GM21515 (cell line): Measurements from ENCODE around the gene ZBED4.
"Not testable (repeated sequence)": the region's sequence is repeated elsewhere in the genome, so short reads cannot be mapped to it uniquely, and the experiment has no call there.

Experiments used
- ATAC-seq: cut with Tn5 transposase; IDR thresholded peaks from one replicate; pipeline ENCODE4 v1.9.1; 2021; ENCODE audit not compliant: unreplicated experiment

ZBED4 gene, protein sequence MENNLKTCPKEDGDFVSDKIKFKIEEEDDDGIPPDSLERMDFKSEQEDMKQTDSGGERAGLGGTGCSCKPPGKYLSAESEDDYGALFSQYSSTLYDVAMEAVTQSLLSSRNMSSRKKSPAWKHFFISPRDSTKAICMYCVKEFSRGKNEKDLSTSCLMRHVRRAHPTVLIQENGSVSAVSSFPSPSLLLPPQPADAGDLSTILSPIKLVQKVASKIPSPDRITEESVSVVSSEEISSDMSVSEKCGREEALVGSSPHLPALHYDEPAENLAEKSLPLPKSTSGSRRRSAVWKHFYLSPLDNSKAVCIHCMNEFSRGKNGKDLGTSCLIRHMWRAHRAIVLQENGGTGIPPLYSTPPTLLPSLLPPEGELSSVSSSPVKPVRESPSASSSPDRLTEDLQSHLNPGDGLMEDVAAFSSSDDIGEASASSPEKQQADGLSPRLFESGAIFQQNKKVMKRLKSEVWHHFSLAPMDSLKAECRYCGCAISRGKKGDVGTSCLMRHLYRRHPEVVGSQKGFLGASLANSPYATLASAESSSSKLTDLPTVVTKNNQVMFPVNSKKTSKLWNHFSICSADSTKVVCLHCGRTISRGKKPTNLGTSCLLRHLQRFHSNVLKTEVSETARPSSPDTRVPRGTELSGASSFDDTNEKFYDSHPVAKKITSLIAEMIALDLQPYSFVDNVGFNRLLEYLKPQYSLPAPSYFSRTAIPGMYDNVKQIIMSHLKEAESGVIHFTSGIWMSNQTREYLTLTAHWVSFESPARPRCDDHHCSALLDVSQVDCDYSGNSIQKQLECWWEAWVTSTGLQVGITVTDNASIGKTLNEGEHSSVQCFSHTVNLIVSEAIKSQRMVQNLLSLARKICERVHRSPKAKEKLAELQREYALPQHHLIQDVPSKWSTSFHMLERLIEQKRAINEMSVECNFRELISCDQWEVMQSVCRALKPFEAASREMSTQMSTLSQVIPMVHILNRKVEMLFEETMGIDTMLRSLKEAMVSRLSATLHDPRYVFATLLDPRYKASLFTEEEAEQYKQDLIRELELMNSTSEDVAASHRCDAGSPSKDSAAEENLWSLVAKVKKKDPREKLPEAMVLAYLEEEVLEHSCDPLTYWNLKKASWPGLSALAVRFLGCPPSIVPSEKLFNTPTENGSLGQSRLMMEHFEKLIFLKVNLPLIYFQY

DNA sequence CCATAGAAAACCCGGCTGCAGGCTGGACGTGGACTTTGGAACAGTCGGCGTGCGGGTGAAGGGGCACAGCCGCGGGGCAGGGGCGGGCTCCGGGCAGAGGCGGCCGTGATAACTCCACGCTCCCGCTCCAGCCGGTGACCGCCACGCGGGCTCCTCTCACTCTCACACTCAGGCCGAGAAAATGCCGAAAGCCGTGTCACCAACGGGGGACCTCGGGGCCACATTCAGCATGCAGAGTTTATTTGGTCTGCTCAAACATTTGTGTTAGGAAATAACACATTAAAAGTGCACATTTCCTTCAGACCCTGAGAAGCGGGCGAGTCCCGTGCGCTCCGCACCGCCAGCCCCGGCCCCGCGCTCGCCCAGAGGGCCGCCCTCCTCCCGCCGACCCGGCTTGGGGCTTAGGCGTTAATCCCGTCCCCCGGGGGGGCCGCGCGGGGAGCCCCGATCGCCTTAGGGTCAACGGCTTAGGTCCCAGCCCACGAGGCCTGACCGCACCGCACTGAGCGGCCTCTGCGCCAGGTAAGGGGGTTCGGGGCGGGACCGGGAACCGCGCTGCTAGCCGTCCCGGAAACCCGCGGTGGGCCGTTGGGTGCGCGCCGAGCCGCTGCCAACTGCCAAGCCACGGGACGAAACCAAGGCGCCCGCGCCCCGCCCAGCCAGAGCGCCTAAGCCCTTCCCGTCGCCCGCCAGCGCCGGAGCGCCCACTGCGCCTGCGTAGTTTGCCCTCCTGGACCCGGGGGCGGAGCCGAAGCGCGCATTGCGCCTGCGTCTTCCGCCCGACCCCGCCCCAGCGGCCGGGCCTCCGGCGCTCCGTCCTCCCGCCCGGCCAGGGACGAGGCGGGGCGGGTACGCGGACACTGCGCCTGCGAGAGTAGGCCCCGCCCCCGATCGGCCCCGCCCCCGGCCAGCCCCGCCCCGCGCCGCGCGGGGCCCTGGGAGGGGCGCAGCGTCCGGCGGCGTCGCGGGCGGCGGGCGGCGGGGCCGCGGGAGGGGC is at the start of gene ZBED4:
TSS of gene ZBED4 (plus strand) at position 947 of the 997 bp plus-strand sequence. CDS start 29,819 bp downstream, outside the sequence.
- peak; percentile 66 for ATAC-seq

DNA sequence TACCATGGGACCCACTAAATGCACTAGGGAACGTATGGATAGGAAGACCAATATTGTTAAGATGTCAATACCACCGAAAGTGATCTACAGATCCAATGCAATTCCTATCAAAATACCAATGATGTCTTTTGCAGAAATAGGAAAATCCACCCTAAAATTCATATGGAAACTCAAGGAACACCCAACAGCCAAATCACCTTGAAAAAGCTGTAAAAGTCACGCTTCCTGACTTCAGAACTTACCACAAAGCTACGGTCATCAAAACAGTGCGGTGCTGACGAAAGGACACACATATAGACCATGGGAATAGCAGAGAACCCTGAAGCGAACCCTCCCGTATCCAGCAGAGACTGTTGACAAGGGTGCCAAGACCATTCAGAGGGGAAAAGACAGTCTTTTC is 46.5 kb upstream of the ZBED4 start:
- ATAC-seq, result no peak

DNA sequence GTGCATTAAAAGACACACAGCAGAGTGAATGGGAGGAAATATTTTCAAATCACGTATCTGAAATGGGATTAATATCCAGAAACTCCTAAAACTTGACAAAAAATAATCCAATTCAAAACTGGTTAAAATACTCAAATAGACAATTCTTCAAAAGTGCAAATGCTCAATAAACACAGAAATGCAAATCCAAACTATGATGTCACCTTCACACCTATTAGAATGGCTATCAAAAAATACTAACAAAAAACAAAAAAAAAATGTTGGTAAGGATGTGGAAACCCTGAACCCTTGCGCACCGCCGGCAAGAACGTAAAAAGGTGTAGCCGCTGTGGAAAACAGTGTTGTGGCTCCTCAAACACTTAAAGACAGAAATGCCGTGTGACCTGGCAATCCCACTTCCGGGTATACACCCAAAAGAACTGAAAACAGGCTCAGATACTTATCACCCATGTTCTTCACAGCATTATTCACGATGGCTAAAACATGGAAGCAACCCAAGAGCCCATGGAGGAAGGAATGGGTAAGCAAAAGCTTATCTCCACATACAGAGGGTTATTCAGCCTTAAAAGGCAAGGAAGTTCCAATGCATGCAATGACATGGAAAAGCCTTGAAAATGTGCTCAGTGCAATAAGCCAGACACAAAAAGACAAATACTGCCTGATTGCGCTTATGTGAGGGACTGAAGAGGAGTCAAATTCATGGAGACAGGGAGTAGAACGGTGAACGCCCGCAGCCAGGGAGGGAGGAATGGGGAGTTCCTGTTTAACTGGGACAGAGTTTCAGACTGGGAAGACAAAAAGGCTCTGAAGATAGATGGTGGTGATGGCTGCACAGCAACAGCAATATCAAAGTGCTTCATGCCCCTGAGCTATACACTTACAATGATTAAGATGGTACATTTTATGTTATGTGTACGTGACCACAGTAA is 45.6 kb upstream of the ZBED4 start:
- ATAC-seq, result no peak

- ATAC-seq, result no peak
Measured at GRCh38 chr22:49810363-49811019, 43.2 kb upstream of the ZBED4 start.

DNA sequence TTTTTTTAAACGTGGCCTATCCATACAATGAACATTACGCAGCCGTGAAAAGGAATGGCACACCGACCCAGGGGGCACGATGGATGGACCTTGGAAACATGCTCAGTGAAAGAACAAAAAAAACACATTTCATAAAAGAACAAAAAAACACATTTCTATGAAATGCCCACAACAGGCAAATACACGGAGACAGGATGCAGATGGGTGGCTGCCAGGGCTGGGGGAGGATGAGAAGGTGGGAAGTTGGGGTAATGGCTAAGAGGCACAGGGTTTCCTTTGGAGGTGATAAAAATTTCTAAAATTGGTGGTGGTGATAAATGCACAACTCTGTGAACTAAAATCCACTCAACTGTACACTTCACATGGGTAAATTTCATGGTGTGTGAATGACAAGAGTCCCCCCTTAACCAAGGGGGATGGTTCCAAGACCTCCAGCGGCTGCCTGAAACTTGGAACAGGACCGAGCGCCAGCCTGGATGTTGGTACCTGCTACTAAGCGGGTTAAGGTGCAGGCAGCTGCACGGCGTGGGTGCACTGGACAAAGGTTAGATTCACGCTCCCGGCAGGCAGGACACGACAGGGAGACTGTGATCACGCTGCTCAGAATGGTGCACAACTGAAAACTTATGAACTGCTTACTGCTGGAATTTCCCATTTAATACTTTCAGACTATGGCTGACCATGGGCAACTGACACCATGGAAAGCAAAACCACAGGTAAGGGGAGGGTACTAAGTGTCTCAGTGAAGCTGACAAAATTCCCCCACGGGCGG is 42.4 kb upstream of the ZBED4 start:
- no peak for ATAC-seq

GRCh38 chr22:49812838-49813237 is 40.8 kb upstream of the ZBED4 start:
- no peak for ATAC-seq

DNA sequence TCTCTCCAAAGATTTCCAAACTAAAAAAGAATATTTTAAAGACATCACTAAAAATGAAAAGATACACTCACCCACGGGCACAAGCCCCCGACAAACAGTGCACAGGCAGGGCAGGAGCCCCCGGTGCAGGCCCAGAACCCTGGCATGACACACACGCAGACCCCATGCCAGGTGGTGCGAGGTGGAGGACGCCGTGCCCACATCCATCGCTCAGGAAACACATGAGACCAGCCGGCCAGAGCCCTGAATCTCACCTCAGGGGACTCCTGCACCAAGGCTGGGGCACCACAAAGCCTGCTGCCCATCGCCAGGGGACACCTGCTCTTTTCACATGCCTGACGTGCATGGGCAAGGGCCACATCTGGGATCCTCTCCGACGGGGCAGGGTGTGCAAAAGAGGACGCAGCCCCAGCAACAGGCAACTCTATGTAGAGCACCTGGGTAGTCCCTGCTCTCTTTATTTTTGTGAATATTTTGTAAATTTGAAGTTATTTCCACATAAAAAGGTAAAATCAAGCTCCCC is 39.4 kb upstream of the ZBED4 start:
- no peak for ATAC-seq

DNA sequence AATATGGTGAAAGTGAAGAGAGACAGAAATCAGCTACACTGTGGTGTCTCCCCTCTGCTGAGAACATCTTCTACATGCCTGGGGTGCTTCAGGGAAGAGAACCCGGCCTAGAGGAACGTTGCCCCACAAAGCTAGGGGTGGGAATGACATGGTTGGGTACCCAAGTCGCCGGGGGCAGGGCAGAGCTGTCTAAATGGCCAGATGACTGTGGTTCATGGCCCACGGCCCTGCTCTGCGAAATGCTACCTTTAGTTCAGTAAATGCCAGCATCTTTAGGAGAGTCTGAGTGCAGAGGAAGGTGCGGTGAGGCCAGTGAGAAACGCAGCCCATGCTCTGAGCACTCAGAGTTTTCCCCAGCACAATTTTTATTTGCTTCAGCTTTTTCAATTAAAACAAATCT is 38.8 kb upstream of the ZBED4 start:
- ATAC-seq, result no peak

- ATAC-seq, result no peak
Measured at GRCh38 chr22:49815641-49816091, 38.0 kb upstream of the ZBED4 start.

DNA sequence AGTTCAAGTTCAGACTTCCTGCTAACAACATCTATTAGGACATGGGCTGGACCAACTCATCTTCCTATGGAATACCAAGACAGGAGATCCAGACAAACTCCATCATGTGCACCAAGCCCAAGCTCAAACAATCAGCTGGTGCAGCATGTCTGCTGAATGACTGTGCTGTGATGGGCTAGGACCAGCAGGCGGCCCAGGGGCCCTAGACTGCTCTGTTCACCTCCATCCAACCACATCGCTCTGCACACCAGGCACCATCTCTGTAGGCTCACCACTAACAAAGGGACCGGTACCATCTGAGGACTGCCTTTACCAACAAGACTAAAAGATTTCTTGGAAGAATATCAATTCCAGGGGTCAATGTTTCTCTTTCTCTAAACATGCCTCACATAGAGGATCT is 36.3 kb upstream of the ZBED4 start:
- ATAC-seq, result no peak

GRCh38 chr22:49820984-49821383 is 32.7 kb upstream of the ZBED4 start:
- ATAC-seq, result no peak

DNA sequence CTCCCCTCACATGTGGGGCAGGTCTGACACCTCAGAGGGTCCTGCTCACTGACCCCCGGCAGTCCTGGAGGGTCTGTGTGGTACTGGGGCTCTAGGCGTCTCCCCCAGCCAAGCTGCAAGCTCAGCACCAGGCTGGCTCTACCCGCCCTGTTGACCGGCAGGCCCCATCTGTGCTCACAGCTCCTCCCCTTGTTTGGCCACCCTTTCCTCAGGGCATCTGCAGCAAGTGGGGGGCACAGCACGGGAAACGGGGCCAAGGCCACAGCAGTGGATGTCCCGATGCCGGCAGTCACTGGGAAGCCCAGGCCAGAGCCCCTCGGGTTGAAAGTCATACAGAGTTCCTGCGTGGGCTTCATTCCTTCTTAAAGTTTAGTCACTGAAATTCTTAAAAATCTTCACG is 31.9 kb upstream of the ZBED4 start:
- not testable (repeated sequence) for ATAC-seq

DNA sequence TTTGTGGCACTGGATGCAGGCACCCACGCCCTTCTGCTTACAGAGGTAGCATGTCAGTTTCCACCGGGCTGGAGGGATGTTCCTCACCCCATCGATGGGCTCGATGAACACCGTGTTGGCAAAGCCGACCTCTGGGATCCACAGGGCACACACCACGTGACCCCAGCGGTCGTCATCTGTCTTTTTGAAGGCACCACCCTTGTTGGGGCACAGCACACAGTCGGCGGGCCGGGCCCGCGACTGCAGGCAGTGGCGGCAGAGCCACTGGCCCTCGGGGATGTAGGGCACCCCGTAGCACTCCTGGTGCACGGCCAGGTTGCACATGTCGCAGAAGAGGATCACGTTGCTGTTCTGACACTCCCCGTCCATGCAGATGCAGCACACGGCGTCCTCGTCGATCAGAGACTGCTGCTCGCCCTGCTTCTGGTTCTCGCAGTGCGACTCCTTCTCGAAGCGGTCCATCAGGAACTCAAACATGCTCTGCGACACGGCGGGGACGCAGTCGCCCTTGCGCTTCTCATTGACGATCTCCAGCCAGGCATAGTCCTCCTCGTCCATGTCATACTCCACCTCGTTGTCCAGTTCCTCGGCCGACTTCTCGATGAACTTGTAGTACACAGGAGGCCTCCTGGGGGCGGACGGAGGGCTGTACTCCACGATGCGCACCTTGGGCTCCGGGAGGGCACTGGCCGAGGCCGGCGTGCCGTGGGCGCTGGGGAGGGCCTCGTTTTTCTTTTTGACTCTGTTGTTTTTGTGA is 30.2 kb upstream of the ZBED4 start:
- ATAC-seq, result no peak

GRCh38 chr22:49824185-49824925 is 29.3 kb upstream of the ZBED4 start:
- ATAC-seq, result no peak

DNA sequence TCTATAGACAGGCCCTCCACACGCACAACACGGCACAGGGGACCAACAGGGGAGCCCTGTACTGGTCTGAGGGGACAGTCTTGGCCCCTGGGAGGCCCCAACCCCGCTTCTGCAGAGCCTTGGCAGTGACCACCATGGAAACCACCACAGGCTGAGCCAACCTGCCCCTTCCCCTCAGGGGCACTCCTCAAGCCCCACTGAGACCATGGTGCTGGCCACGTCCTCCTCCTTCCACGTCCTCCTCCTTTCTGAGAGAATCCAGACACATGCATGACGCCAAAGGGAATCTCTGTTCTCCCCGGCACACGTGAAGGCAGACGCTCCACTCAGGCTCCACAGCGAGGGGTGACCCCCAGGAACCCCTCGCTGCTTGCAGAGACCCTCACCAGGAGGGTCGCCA is 28.7 kb upstream of the ZBED4 start:
- ATAC-seq, result no peak

DNA sequence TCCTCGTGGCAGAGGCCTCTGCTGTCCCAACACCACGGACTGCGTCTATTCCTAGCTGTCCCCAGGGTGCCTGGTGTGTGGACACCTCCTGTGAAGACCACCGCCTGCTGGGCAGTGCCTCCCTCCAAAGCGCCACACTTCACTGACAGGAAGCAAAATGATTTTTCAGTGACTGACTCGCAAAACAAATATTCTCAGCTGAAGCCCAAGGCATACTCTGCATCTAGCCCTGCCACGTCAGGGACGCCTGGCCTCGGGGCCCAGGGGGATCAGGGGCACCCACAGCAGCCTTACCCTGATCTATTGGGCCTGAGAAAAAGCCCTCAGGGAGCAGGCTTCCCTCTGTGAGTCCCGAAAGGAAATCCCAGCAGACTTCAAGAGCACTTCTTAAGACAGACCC is 28.2 kb upstream of the ZBED4 start:
- ATAC-seq, result no peak
